ENCODE results near the gene BAX.

DNA sequence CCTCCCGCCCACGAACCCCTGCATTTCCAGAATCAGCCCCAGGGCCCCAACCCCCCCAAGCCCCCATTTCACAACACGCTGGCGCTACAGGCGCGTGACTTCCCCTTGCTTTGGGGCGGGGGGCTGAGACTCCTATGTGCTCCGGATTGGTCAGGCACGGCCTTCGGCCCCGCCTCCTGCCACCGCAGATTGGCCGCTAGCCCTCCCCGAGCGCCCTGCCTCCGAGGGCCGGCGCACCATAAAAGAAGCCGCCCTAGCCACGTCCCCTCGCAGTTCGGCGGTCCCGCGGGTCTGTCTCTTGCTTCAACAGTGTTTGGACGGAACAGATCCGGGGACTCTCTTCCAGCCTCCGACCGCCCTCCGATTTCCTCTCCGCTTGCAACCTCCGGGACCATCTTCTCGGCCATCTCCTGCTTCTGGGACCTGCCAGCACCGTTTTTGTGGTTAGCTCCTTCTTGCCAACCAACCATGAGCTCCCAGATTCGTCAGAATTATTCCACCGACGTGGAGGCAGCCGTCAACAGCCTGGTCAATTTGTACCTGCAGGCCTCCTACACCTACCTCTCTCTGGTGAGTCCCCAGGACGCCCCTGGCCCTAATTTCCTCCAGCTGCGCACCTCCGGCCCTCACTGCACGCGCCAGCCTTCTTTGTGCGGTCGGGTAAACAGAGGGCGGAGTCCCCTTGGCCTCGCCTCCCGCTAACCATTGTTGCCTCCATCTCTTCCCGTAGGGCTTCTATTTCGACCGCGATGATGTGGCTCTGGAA, 10.5 kb downstream of the BAX start, which contains the start of gene FTL:
- TF ChIP-seq FOXA2 (IDR thresholded peaks at IDR 0.05) (no peak), CTCF (IDR thresholded peaks at IDR 0.05; ENCODE audit: low read depth, low read length, missing input control) (no peak), YY1 (IDR thresholded peaks at IDR 0.05) (peak; percentile 78), REST (IDR thresholded peaks at IDR 0.05) (peak; percentile 96), RAD21 (IDR thresholded peaks at IDR 0.05) (peak; percentile 28 to 53), TAF1 (conservative IDR thresholded peaks at IDR 0.05) (peak; percentile 99), GABPA (IDR thresholded peaks at IDR 0.05 in 1 of 2, conservative IDR thresholded peaks at IDR 0.05 in 1 of 2) (peak in 1 of 2 donors; percentile 46), SP1 (IDR thresholded peaks at IDR 0.05) (peak; percentile 79), JUND (IDR thresholded peaks at IDR 0.05) (peak in 1 of 2 donors; percentile 8), FOXA1 (IDR thresholded peaks at IDR 0.05) (no peak)

Measured in liver (tissue), 3 donors.